Measurements from ENCODE around the gene SERINC5.

SERINC5 gene

DNA sequence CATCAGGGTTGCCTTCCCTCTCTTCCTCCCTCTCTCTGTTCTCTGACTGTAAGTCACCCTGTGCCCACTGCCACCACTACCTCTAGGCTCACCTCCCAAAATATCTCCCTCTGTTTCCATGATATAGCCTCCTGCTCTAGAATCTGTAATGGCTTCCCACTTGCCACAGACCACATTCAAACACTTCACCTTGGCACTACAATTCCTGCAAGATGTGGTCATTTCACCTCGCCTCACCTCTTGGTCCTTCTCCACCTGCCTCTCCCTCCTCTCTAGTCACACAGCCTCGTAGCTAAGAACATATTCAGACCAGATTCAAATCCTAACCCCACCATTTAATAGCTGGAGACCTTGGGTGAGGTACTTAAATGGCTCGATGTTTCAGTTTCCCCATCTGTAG is 56.9 kb downstream of the SERINC5 start:
- no peaks in the 10 kb centered on the region for H3K36me3 ChIP-seq (replicated peaks; ENCODE audit: insufficient read depth, low read length)
- no peaks in the 10 kb centered on the region for H3F3A ChIP-seq (ENCODE audit: insufficient read depth, low read length)

GRCh38 chr5:80198399-80198798 is 57.4 kb downstream of the SERINC5 start:
- Histone ChIP-seq H3K36me3 (replicated peaks; ENCODE audit: insufficient read depth, low read length) (no peaks in the 10 kb centered on the region), H3K79me2 (ENCODE audit: low read length) (no peaks in the 10 kb centered on the region), H3K4me1 (ENCODE audit: low read length) (no peaks in the 10 kb centered on the region), H3K9me2 (replicated peaks; ENCODE audit: insufficient read depth, low read length) (no peaks in the 10 kb centered on the region), H3K9me3 (replicated peaks; ENCODE audit: insufficient read depth, low read length) (no peaks in the 10 kb centered on the region), H3K4me3 (ENCODE audit: low read length) (no peak overlapping the region), H4K20me1 (ENCODE audit: insufficient read depth, low read length) (no peaks in the 10 kb centered on the region), H3K9ac (ENCODE audit: low read length) (no peak overlapping the region), H3F3A (ENCODE audit: insufficient read depth, low read length) (no peaks in the 10 kb centered on the region), H3K27me3 (replicated peaks; ENCODE audit: insufficient read depth, low read length) (no peaks in the 10 kb centered on the region), H3K4me2 (ENCODE audit: low read depth, low read length) (no peak overlapping the region), H2AFZ (ENCODE audit: low read length) (no peak overlapping the region), H3K27ac (ENCODE audit: low read length) (no peak overlapping the region)
- TF ChIP-seq EZH2phosphoT487 (IDR thresholded peaks at IDR 0.05; ENCODE audit: low read length): no peak
- no peak for TF ChIP-seq EZH2 (optimal IDR thresholded peaks at IDR 0.05; ENCODE audit: low read depth, low read length)
- TF ChIP-seq CTCF (IDR thresholded peaks at IDR 0.05; ENCODE audit: low read length): no peak
- DNase-seq: no peak

More for the DNA sequence above, 56.9 kb downstream of the SERINC5 start:
- Histone ChIP-seq H3K79me2 (ENCODE audit: low read length) (no peaks in the 10 kb centered on the region), H3K4me2 (ENCODE audit: low read depth, low read length) (no peak overlapping the region), H3K4me1 (ENCODE audit: low read length) (no peaks in the 10 kb centered on the region), H3K4me3 (ENCODE audit: low read length) (no peak overlapping the region), H3K27me3 (replicated peaks; ENCODE audit: insufficient read depth, low read length) (no peaks in the 10 kb centered on the region), H3K27ac (ENCODE audit: low read length) (no peak overlapping the region), H3K9me3 (replicated peaks; ENCODE audit: insufficient read depth, low read length) (no peaks in the 10 kb centered on the region), H3K9me2 (replicated peaks; ENCODE audit: insufficient read depth, low read length) (no peaks in the 10 kb centered on the region), H2AFZ (ENCODE audit: low read length) (no peak overlapping the region), H3K9ac (ENCODE audit: low read length) (no peak overlapping the region), H4K20me1 (ENCODE audit: insufficient read depth, low read length) (no peaks in the 10 kb centered on the region)
- TF ChIP-seq EZH2phosphoT487 (IDR thresholded peaks at IDR 0.05; ENCODE audit: low read length) (no peak), CTCF (IDR thresholded peaks at IDR 0.05; ENCODE audit: low read length) (no peak), EZH2 (optimal IDR thresholded peaks at IDR 0.05; ENCODE audit: low read depth, low read length) (no peak)
- no peak for DNase-seq

GRCh38 chr5:80195837-80196400 is 59.9 kb downstream of the SERINC5 start:
- Histone ChIP-seq H3K27ac (ENCODE audit: low read length) (no peak overlapping the region), H3K4me3 (ENCODE audit: low read length) (no peak overlapping the region), H3K9me3 (replicated peaks; ENCODE audit: insufficient read depth, low read length) (no peaks in the 10 kb centered on the region), H3K4me1 (ENCODE audit: low read length) (no peaks in the 10 kb centered on the region), H3K9ac (ENCODE audit: low read length) (no peak overlapping the region), H3K4me2 (ENCODE audit: low read depth, low read length) (no peak overlapping the region), H4K20me1 (ENCODE audit: insufficient read depth, low read length) (no peaks in the 10 kb centered on the region), H3K27me3 (replicated peaks; ENCODE audit: insufficient read depth, low read length) (no peaks in the 10 kb centered on the region), H3K36me3 (replicated peaks; ENCODE audit: insufficient read depth, low read length) (no peaks in the 10 kb centered on the region), H3F3A (ENCODE audit: insufficient read depth, low read length) (no peaks in the 10 kb centered on the region), H3K79me2 (ENCODE audit: low read length) (no peaks in the 10 kb centered on the region), H3K9me2 (replicated peaks; ENCODE audit: insufficient read depth, low read length) (no peaks in the 10 kb centered on the region), H2AFZ (ENCODE audit: low read length) (no peak overlapping the region)
- DNase-seq: no peak
- TF ChIP-seq EZH2 (optimal IDR thresholded peaks at IDR 0.05; ENCODE audit: low read depth, low read length) (no peak), EZH2phosphoT487 (IDR thresholded peaks at IDR 0.05; ENCODE audit: low read length) (no peak), CTCF (IDR thresholded peaks at IDR 0.05; ENCODE audit: low read length) (no peak)

Data from MM.1S (cell line).